IMR-90 (cell line): ENCODE measurements around the gene PIGBOS1. TPM values are rescaled to one million over a fixed set of nuclear protein-coding genes. Genes with fewer than 3 reads are reported as not detected.

Source experiments
- ATAC-seq: fragments of 200-7000 bp; cut with Tn5 transposase; 2 replicates; pipeline ENCODE4 v1.9.1; 2020; ENCODE audit warnings: low read depth, mild to moderate bottlenecking, moderate library complexity
- BruUV-seq: library from RNA; stranded (reverse); fragments of 400-500 nt; replicated peaks from 2 replicates; lab custom pipeline; 2021; lab: Mats Ljungman, UMichigan
- CTCF ChIA-PET: fragments of 300-600 bp; formaldehyde crosslinking; extraction: SDS; loops from one replicate; lab custom pipeline; 2021; ENCODE audit warnings: antibody characterized with exemption; lab: Yijun Ruan, JAX
- POLR2A ChIA-PET: fragments of 300-600 bp; sonication (Branson Sonifier 250); formaldehyde crosslinking; loops from one replicate; lab custom pipeline; 2022; ENCODE audit warnings: antibody characterized with exemption; ENCODE audit not compliant: unreplicated experiment; lab: Charles Lee
- DNase-seq: peaks from one replicate; pipeline ENCODE4 v3.0.0; 2013
- H2AFZ ChIP-seq: replicated peaks from 2 replicates; pipeline ENCODE3; 2013; ENCODE audit warnings: low read length, mild to moderate bottlenecking; ENCODE audit not compliant: poor library complexity
- H2AK5ac ChIP-seq: 2 replicates; pipeline ENCODE4 v1.6.1; 2013; ENCODE audit warnings: low read depth, low read length, inconsistent platforms
- H2AK9ac ChIP-seq: replicated peaks from 2 replicates; pipeline ENCODE3; 2013; ENCODE audit warnings: mild to moderate bottlenecking, low read depth, low read length, moderate library complexity; ENCODE audit not compliant: poor library complexity
- H2BK120ac ChIP-seq: 2 replicates; pipeline ENCODE4 v1.6.1; 2013; ENCODE audit warnings: low read depth, low read length, inconsistent platforms
- H2BK15ac ChIP-seq: 3 replicates; pipeline ENCODE4 v1.6.1; 2013; ENCODE audit warnings: low read depth, low read length, inconsistent platforms
- H2BK20ac ChIP-seq: 2 replicates; pipeline ENCODE4 v1.6.1; 2013; ENCODE audit warnings: low read depth, mild to moderate bottlenecking, inconsistent platforms, low read length, moderate library complexity
- H2BK5ac ChIP-seq: 2 replicates; pipeline ENCODE4 v1.6.1; 2013; ENCODE audit warnings: mild to moderate bottlenecking, low read depth, low read length, inconsistent platforms; ENCODE audit not compliant: poor library complexity, severe bottlenecking
- H3K14ac ChIP-seq: replicated peaks from 2 replicates; pipeline ENCODE4 v1.6.1; 2013; ENCODE audit warnings: low read depth, low read length, inconsistent platforms
- H3K18ac ChIP-seq: 2 replicates; pipeline ENCODE4 v1.6.1; 2013; ENCODE audit warnings: low read depth, low read length, control low read depth
- H3K23ac ChIP-seq: 2 replicates; pipeline ENCODE4 v1.6.1; 2013; ENCODE audit warnings: low read depth, low read length, inconsistent platforms
- H3K27ac ChIP-seq: 2 replicates; pipeline ENCODE4 v1.5.1; 2013; ENCODE audit warnings: mild to moderate bottlenecking, control low read depth, low read length; ENCODE audit not compliant: insufficient read depth
- H3K27me3 ChIP-seq: 2 replicates; pipeline ENCODE4 v1.6.1; 2013; ENCODE audit warnings: low read length; ENCODE audit not compliant: control insufficient read depth, insufficient read depth
- H3K36me3 ChIP-seq: 2 replicates; pipeline ENCODE4 v1.6.1; 2013; ENCODE audit warnings: low read length, mixed read lengths; ENCODE audit not compliant: control insufficient read depth, insufficient read depth
- H3K4ac ChIP-seq: 2 replicates; pipeline ENCODE4 v1.6.1; 2013; ENCODE audit warnings: low read depth, low read length, inconsistent platforms
- H3K4me1 ChIP-seq: 2 replicates; pipeline ENCODE4 v1.6.1; 2013; ENCODE audit warnings: low read length, mixed read lengths; ENCODE audit not compliant: control insufficient read depth, insufficient read depth
- H3K4me2 ChIP-seq: 2 replicates; pipeline ENCODE4 v1.6.1; 2013; ENCODE audit warnings: low read depth, mild to moderate bottlenecking, control low read depth, low read length, moderate library complexity
- H3K4me3 ChIP-seq: 2 replicates; pipeline ENCODE4 v1.5.1; 2013; ENCODE audit warnings: low read depth, mild to moderate bottlenecking, control low read depth, low read length, moderate library complexity; ENCODE audit not compliant: insufficient read depth
- H3K56ac ChIP-seq: 2 replicates; pipeline ENCODE4 v1.6.1; 2013; ENCODE audit warnings: low read length, inconsistent platforms; ENCODE audit not compliant: insufficient read depth; ENCODE audit errors: extremely low read depth
- H3K79me1 ChIP-seq, 2 experiments: 2 replicates each; pipeline ENCODE4 v1.6.1; 2013; ENCODE audit warnings: low read length in 2 of 2, inconsistent platforms in 1 of 2, low read depth in 1 of 2
- H3K9ac ChIP-seq: 2 replicates; pipeline ENCODE4 v1.6.1; 2013; ENCODE audit warnings: low read depth, low read length, control low read depth
- H3K9me1 ChIP-seq: 2 replicates; pipeline ENCODE4 v1.6.1; 2013; ENCODE audit warnings: low read length, inconsistent platforms; ENCODE audit not compliant: insufficient read depth
- H3K9me3 ChIP-seq: 2 replicates; pipeline ENCODE4 v1.6.1; 2013; ENCODE audit warnings: low read length; ENCODE audit not compliant: control insufficient read depth, insufficient read depth
- H4K20me1 ChIP-seq: 2 replicates; pipeline ENCODE4 v1.6.1; 2013; ENCODE audit warnings: low read length, inconsistent platforms; ENCODE audit not compliant: insufficient read depth
- H4K5ac ChIP-seq: 2 replicates; pipeline ENCODE4 v1.6.1; 2013; ENCODE audit warnings: mild to moderate bottlenecking, low read depth, low read length, control low read depth
- H4K8ac ChIP-seq, 2 experiments: 2 replicates each; pipeline ENCODE4 v1.6.1; 2013; ENCODE audit warnings: low read depth in 2 of 2, low read length in 2 of 2, control low read depth in 1 of 2, inconsistent platforms in 1 of 2
- H4K91ac ChIP-seq: 2 replicates; pipeline ENCODE4 v1.6.1; 2013; ENCODE audit warnings: low read depth, low read length, inconsistent platforms; ENCODE audit not compliant: insufficient read depth
- BHLHE40 ChIP-seq: fragments of 150-350 bp; IDR thresholded peaks from 2 replicates; pipeline ENCODE4 v1.6.1; 2016; ENCODE audit warnings: mild to moderate bottlenecking, low read depth, low read length
- CEBPB ChIP-seq: IDR thresholded peaks from 2 replicates; pipeline ENCODE4 v1.6.1; 2012; ENCODE audit warnings: low read depth, low read length, improper control_type of control experiment
- CHD1 ChIP-seq: IDR thresholded peaks from 2 replicates; pipeline ENCODE4 v1.6.1; 2012; ENCODE audit warnings: low read depth, low read length, improper control_type of control experiment
- CTCF ChIP-seq: conservative IDR thresholded peaks from 2 replicates; pipeline ENCODE4 v1.5.1; 2012; ENCODE audit warnings: mild to moderate bottlenecking, low read depth, low read length, improper control_type of control experiment
- FOS ChIP-seq: fragments of 150-350 bp; IDR thresholded peaks from 2 replicates; pipeline ENCODE4 v1.6.1; 2016; ENCODE audit warnings: low read depth, low read length
- MAFK ChIP-seq: IDR thresholded peaks from 2 replicates; pipeline ENCODE4 v1.6.1; 2012; ENCODE audit warnings: low read depth, low read length, improper control_type of control experiment
- MXI1 ChIP-seq: IDR thresholded peaks from 2 replicates; pipeline ENCODE4 v1.6.1; 2012; ENCODE audit warnings: low read depth, mild to moderate bottlenecking, low read length, moderate library complexity, borderline replicate concordance
- NFE2L2 ChIP-seq: fragments of 150-350 bp; IDR thresholded peaks from 2 replicates; pipeline ENCODE4 v1.6.1; 2016; ENCODE audit warnings: low read depth, mild to moderate bottlenecking, low read length
- POLR2A ChIP-seq: IDR thresholded peaks from 2 replicates; pipeline ENCODE4 v1.6.1; 2012; ENCODE audit warnings: mild to moderate bottlenecking, low read depth, low read length
- RAD21 ChIP-seq: IDR thresholded peaks from 2 replicates; pipeline ENCODE4 v1.6.1; 2012; ENCODE audit warnings: low read length, improper control_type of control experiment
- RFX5 ChIP-seq: IDR thresholded peaks from 2 replicates; pipeline ENCODE4 v1.8.0; 2012; ENCODE audit warnings: low read depth, mild to moderate bottlenecking, low read length, moderate library complexity
- SMC3 ChIP-seq: fragments of 150-350 bp; IDR thresholded peaks from 2 replicates; pipeline ENCODE4 v1.6.1; 2016; ENCODE audit warnings: low read depth, mild to moderate bottlenecking, antibody characterized with exemption, low read length, moderate library complexity
- USF2 ChIP-seq: fragments of 150-350 bp; IDR thresholded peaks from 2 replicates; pipeline ENCODE4 v1.6.1; 2017; ENCODE audit warnings: mild to moderate bottlenecking, antibody characterized with exemption, low read length, low read depth
- WGBS, 2 experiments: methylation state at CpG; one replicate each; pipeline versions ENCODE4 v1.1.5 to v1.1.7; 2013; ENCODE audit warnings: missing lambda C conversion rate in 2 of 2; ENCODE audit not compliant: insufficient read length in 1 of 2; ENCODE audit errors: extremely low coverage in 2 of 2; 5-methylcytosine and 5-hydroxymethylcytosine counted together
- dilution Hi-C: fragments of 300-500 bp; cut with HindIII; formaldehyde crosslinking; loops from one replicate; pipeline ENCODE4 v1.14.3; 2018; ENCODE audit warnings: low sequenced_read_pairs; ENCODE audit not compliant: unreplicated experiment
- in situ Hi-C: fragments of 300-500 bp; cut with MboI; formaldehyde crosslinking; loops from 3 replicates; pipeline ENCODE4 v1.14.3; 2019; ENCODE audit warnings: low sequenced_read_pairs, inconsistent platforms, mixed read lengths
- intact Hi-C: fragments of 100-400 bp; cut with micrococcal nuclease; formaldehyde crosslinking; loops from 2 replicates; pipeline ENCODE4 v1.10.0; 2022
- polyA plus RNA-seq, 3 experiments: library from polyadenylated mRNA; depleted of rRNA; stranded (reverse); fragments of >200 nt; gene quantifications; 2 replicates each; pipeline ENCODE4 v1.2.3, GENCODE V29; 2012; ENCODE audit warnings: low replicate concordance in 1 of 3
- total RNA-seq: library from RNA; depleted of rRNA; stranded (reverse); fragments of >200 nt; gene quantifications from 2 replicates; pipeline ENCODE4 v1.2.3, GENCODE V29; 2012
- TF ChIP-seq, protein P1 (sequence below): fragments of 150-350 bp; IDR thresholded peaks from 2 replicates; pipeline ENCODE4 v1.6.1; 2016; ENCODE audit warnings: low read depth, mild to moderate bottlenecking, low read length, moderate library complexity, borderline replicate concordance

Gene PIGBOS1
- total and polyA plus RNA-seq, 2 of the 4 experiments (the other 2 are of a cell fraction): 11.7 to 12.7 TPM

- Histone ChIP-seq H4K20me1 (no peaks in the 10 kb centered on the region), H3K4me1 (no peaks in the 10 kb centered on the region), H3K4ac (peak overlapping the region; percentile 76; the same call in 1 of the 2 replicates), H3K18ac (no peak overlapping the region), H4K91ac (no peak overlapping the region), H3K27me3 (no peaks in the 10 kb centered on the region), H3K27ac (no peak overlapping the region; the same call in 1 of the 2 replicates), H3K9ac (peak overlapping the region; percentile 95; the same call in 1 of the 2 replicates), H2BK120ac (no peak overlapping the region), H2BK5ac (peak overlapping the region; percentile 69), H2BK20ac (peak overlapping the region; percentile 72; the same call in 1 of the 2 replicates), H2AK9ac (peak overlapping the region; percentile 65), H3K9me1 (no peaks in the 10 kb centered on the region), H3K14ac (0 out of 2 replicates have a peak overlapping the region, but pooled peaks have one; percentile 43), H2AFZ (peak overlapping the region; percentile 91), H3K79me1 (peaks cover 0 to 14% of the 10 kb centered on the region in 2 experiments; a peak in 3 of 4 replicates), H3K56ac (0 out of 2 replicates have a peak overlapping the region, but pooled peaks have one; percentile 50), H3K36me3 (no peaks in the 10 kb centered on the region), H3K4me3 (peak overlapping the region; percentile 68), H3K23ac (no peak overlapping the region; the same call in 1 of the 2 replicates), H2BK15ac (peak overlapping the region; percentile 89; the same call in 1 of the 3 replicates), H2AK5ac (peak overlapping the region; percentile 24), H4K8ac (peak overlapping the region; percentile 85 to 93), H3K9me3 (no peaks in the 10 kb centered on the region), H4K5ac (no peak overlapping the region), H3K4me2 (peak overlapping the region; percentile 30; the same call in 1 of the 2 replicates)
- 26% methylated on average over 9 of the region's 17 CpGs; no CpG with 5 or more reads in 1 of the 2 experiments for WGBS, 2 experiments
- in situ Hi-C loops: loop anchor here (10.0 kb wide), 1 partner anchor 144 kb away; no protein-coding TSS in a partner anchor
- CTCF ChIA-PET: interaction anchor here (0.5 to 1.8 kb wide), 5 partner anchors 24 to 144 kb away, joined by 3 to 7 read pairs (median 4); no protein-coding TSS in a partner anchor
- peak; percentile 91 for ATAC-seq
- intact Hi-C loops: loop anchor here (1.0 to 10.0 kb wide), 4 partner anchors 69 to 1206 kb away; no protein-coding TSS in a partner anchor
- no peak for TF ChIP-seq MXI1
- peak; percentile 97 for TF ChIP-seq RAD21
- no peak for TF ChIP-seq BHLHE40
- TF ChIP-seq CEBPB: no peak
- peak; percentile 31; the same call in 1 of the 2 replicates for TF ChIP-seq CHD1
- TF ChIP-seq MAFK: no peak
- TF ChIP-seq, protein P1, sequence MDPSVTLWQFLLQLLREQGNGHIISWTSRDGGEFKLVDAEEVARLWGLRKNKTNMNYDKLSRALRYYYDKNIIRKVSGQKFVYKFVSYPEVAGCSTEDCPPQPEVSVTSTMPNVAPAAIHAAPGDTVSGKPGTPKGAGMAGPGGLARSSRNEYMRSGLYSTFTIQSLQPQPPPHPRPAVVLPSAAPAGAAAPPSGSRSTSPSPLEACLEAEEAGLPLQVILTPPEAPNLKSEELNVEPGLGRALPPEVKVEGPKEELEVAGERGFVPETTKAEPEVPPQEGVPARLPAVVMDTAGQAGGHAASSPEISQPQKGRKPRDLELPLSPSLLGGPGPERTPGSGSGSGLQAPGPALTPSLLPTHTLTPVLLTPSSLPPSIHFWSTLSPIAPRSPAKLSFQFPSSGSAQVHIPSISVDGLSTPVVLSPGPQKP: no peak
- TF ChIP-seq RFX5: no peak
- no peak for TF ChIP-seq POLR2A
- TF ChIP-seq USF2: no peak
- TF ChIP-seq SMC3: peak; percentile 95
- no peak for TF ChIP-seq NFE2L2
- TF ChIP-seq FOS: no peak
- TF ChIP-seq CTCF: peak; percentile 96
- no TSS peak for BruUV-seq
- DNase-seq: peak; percentile 70
- dilution Hi-C loops: no loop called here
- POLR2A ChIA-PET: no interaction called here
Observed at GRCh38 chr15:55290528-55291057, 28.3 kb downstream of the PIGBOS1 start.
